Neural progenitor cell (in vitro differentiated cells): ENCODE data around the gene CLEC4E. TPM values are rescaled to one million over a fixed set of nuclear protein-coding genes. Genes with fewer than 3 reads are reported as not detected.

ENCODE experiments used
- DNase-seq: peaks from one replicate; pipeline ENCODE4 v3.0.0-alpha.2; 2016; ENCODE audit warnings: low spot score
- H2AFZ ChIP-seq: fragments of 200-600 bp; sonication (generic); replicated peaks from 2 replicates; pipeline ENCODE4 v1.6.1; 2016; ENCODE audit warnings: antibody characterized with exemption
- H3F3A ChIP-seq: fragments of 200-600 bp; sonication (generic); 2 replicates; pipeline ENCODE4 v1.6.1; 2016; ENCODE audit warnings: antibody characterized with exemption, low read depth
- H3K27ac ChIP-seq: fragments of 200-600 bp; sonication (generic); 2 replicates; pipeline ENCODE4 v1.5.1; 2016; ENCODE audit warnings: mild to moderate bottlenecking
- H3K27me3 ChIP-seq: fragments of 200-600 bp; sonication (generic); 2 replicates; pipeline ENCODE4 v1.6.1; 2016; ENCODE audit warnings: mild to moderate bottlenecking, moderate library complexity
- H3K36me3 ChIP-seq: fragments of 200-600 bp; sonication (generic); 2 replicates; pipeline ENCODE4 v1.5.1; 2016
- H3K4me1 ChIP-seq: fragments of 200-600 bp; sonication (generic); 2 replicates; pipeline ENCODE4 v1.6.1; 2016; ENCODE audit warnings: mixed run types
- H3K4me2 ChIP-seq: fragments of 200-600 bp; sonication (generic); 2 replicates; pipeline ENCODE4 v1.6.1; 2016
- H3K4me3 ChIP-seq: fragments of 200-600 bp; sonication (generic); 2 replicates; pipeline ENCODE4 v1.5.1; 2016
- H3K79me2 ChIP-seq: fragments of 200-600 bp; sonication (generic); 2 replicates; pipeline ENCODE4 v1.6.1; 2016; ENCODE audit warnings: low read depth
- H3K9ac ChIP-seq: fragments of 200-600 bp; sonication (generic); 2 replicates; pipeline ENCODE4 v1.6.1; 2016
- H3K9me3 ChIP-seq: fragments of 200-600 bp; sonication (generic); 2 replicates; pipeline ENCODE4 v1.5.1; 2016; ENCODE audit warnings: low read depth
- H4K20me1 ChIP-seq: fragments of 200-600 bp; sonication (generic); 2 replicates; pipeline ENCODE4 v1.6.1; 2016; ENCODE audit warnings: low read depth
- H3K27ac Mint-ChIP-seq: 3 replicates; pipeline ENCODE4 v1.8.0; 2021; ENCODE audit warnings: mixed read lengths
- H3K27me3 Mint-ChIP-seq: 2 replicates; pipeline ENCODE4 v1.8.0; 2022; ENCODE audit warnings: low read depth, mild to moderate bottlenecking, inconsistent platforms, moderate library complexity, mixed read lengths; ENCODE audit not compliant: insufficient read depth
- H3K36me3 Mint-ChIP-seq: 3 replicates; pipeline ENCODE4 v1.8.0; 2021; ENCODE audit warnings: mixed read lengths
- H3K4me1 Mint-ChIP-seq: 3 replicates; pipeline ENCODE4 v1.8.0; 2021; ENCODE audit warnings: mixed read lengths
- H3K4me3 Mint-ChIP-seq: 3 replicates; pipeline ENCODE4 v1.8.0; 2021; ENCODE audit warnings: mild to moderate bottlenecking, moderate library complexity, mixed read lengths
- H3K9me3 Mint-ChIP-seq: 3 replicates; pipeline ENCODE4 v1.8.0; 2020; ENCODE audit warnings: mixed read lengths
- EZH2 ChIP-seq: fragments of 200-600 bp; sonication (generic); IDR thresholded peaks from 2 replicates; pipeline ENCODE4 v1.6.1; 2017; ENCODE audit warnings: antibody characterized with exemption, mild to moderate bottlenecking, moderate library complexity
- EZH2phosphoT487 ChIP-seq: fragments of 200-600 bp; sonication (generic); IDR thresholded peaks from 2 replicates; pipeline ENCODE4 v1.6.1; 2017; ENCODE audit warnings: antibody characterized with exemption
- total RNA-seq: library from RNA; depleted of rRNA; stranded (reverse); fragments of >200 nt; gene quantifications from 2 replicates; pipeline ENCODE4 v1.2.3, GENCODE V29; 2015; ENCODE audit warnings: low replicate concordance
- TF ChIP-seq, protein P1 (sequence below): fragments of 200-600 bp; sonication (generic); IDR thresholded peaks from 2 replicates; pipeline ENCODE4 v1.5.1; 2017; ENCODE audit warnings: antibody characterized with exemption, mild to moderate bottlenecking

The CLEC4E gene
- total RNA-seq, 1 donor from 2014 or later: not detected

DNA sequence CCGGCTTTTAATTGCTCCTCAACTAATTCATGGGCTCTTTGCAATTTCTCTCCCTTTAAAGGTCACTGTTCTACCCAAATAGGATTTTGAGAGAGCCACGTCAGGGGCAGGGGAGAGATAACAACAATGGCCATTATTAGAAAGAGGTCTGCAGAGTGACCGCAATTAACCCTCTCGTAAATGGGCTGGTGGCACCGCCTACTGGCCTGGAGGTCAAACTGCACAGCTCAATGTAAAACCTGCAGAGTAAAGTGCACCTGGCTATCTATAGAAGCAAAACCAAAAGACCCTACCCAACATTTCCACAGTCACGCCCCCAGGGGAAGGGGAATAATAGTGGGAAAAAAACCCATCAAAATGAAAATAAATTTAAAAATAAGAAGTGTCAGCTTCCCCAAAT, 21.6 kb upstream of the CLEC4E start:
- no peak overlapping the region for H3K4me2 ChIP-seq
- H3K4me3 ChIP-seq: no peak overlapping the region
- H3K36me3 ChIP-seq: no peaks in the 10 kb centered on the region
- Mint-ChIP-seq H3K4me3 (no peak overlapping the region), H3K36me3 (no peaks in the 10 kb centered on the region), H3K27ac (no peak overlapping the region), H3K9me3 (peaks cover 29% of the 10 kb centered on the region), H3K27me3 (peaks cover 2% of the 10 kb centered on the region), H3K4me1 (peaks cover 2% of the 10 kb centered on the region)
- no peak overlapping the region for H3K27ac ChIP-seq
- H3K79me2 ChIP-seq: no peaks in the 10 kb centered on the region
- H3K9ac ChIP-seq: no peak overlapping the region
- no peak for TF ChIP-seq EZH2phosphoT487
- no peak for TF ChIP-seq EZH2
- TF ChIP-seq, protein P1, sequence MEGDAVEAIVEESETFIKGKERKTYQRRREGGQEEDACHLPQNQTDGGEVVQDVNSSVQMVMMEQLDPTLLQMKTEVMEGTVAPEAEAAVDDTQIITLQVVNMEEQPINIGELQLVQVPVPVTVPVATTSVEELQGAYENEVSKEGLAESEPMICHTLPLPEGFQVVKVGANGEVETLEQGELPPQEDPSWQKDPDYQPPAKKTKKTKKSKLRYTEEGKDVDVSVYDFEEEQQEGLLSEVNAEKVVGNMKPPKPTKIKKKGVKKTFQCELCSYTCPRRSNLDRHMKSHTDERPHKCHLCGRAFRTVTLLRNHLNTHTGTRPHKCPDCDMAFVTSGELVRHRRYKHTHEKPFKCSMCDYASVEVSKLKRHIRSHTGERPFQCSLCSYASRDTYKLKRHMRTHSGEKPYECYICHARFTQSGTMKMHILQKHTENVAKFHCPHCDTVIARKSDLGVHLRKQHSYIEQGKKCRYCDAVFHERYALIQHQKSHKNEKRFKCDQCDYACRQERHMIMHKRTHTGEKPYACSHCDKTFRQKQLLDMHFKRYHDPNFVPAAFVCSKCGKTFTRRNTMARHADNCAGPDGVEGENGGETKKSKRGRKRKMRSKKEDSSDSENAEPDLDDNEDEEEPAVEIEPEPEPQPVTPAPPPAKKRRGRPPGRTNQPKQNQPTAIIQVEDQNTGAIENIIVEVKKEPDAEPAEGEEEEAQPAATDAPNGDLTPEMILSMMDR: peak; percentile 32
- no peaks in the 10 kb centered on the region for H3K27me3 ChIP-seq
- H3K4me1 ChIP-seq: no peaks in the 10 kb centered on the region
- H2AFZ ChIP-seq: no peak overlapping the region
- H3F3A ChIP-seq: no peaks in the 10 kb centered on the region
- no peaks in the 10 kb centered on the region for H3K9me3 ChIP-seq
- H4K20me1 ChIP-seq: no peaks in the 10 kb centered on the region
- no peak for DNase-seq

DNA sequence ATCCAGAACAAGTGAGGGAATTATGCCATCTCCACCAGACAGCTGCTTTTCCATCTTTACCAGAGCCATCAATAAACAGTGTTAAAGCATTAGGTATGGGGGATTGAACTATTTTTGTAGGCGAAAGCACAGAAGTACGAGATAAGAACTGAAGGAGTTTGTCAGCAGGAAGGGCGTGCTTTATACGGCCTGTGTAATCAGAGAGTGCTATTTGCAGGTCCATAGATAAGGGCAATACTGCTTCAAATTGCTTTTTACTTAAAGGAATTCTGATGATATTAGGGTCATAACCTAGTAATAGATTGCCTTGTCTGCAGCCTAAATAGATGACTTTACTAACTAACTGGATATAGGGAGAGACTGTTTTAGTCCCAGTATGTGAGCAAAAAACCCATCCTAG, 20.3 kb upstream of the CLEC4E start:
- no peaks in the 10 kb centered on the region for H3F3A ChIP-seq
- DNase-seq: no peak
- H3K27me3 ChIP-seq: no peaks in the 10 kb centered on the region
- H3K4me3 ChIP-seq: no peak overlapping the region
- TF ChIP-seq EZH2 (no peak), EZH2phosphoT487 (no peak)
- TF ChIP-seq, protein P1: no peak
- Mint-ChIP-seq H3K4me3 (no peak overlapping the region), H3K36me3 (no peaks in the 10 kb centered on the region), H3K9me3 (peaks cover 23% of the 10 kb centered on the region), H3K27me3 (peaks cover 2% of the 10 kb centered on the region), H3K27ac (no peak overlapping the region), H3K4me1 (no peaks in the 10 kb centered on the region)
- no peak overlapping the region for H2AFZ ChIP-seq
- H3K79me2 ChIP-seq: no peaks in the 10 kb centered on the region
- no peaks in the 10 kb centered on the region for H4K20me1 ChIP-seq
- no peak overlapping the region for H3K4me2 ChIP-seq
- no peaks in the 10 kb centered on the region for H3K36me3 ChIP-seq
- no peak overlapping the region for H3K9ac ChIP-seq
- no peaks in the 10 kb centered on the region for H3K4me1 ChIP-seq
- no peak overlapping the region for H3K27ac ChIP-seq
- H3K9me3 ChIP-seq: no peaks in the 10 kb centered on the region

DNA sequence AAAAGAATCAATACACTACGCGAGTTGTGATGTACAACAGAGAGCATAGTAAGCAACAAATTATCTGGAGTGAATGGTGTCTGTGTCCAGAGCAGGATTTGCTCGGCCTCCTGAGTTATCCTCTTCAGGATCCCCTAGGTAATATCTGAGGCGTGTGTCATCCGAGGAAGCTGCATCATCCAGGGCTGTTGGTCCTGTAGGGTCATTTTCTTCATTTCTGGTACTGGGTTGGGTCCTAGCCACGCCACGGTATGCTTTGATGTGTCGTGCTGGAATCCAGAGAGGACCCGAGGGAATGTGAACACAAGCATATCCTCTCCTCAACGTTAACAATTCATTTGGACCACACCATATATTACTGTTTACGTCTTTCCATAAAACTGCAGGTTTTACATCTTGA, 19.0 kb upstream of the CLEC4E start:
- DNase-seq: no peak
- Mint-ChIP-seq H3K4me3 (no peak overlapping the region), H3K27me3 (peaks cover 2% of the 10 kb centered on the region), H3K36me3 (no peaks in the 10 kb centered on the region), H3K27ac (no peak overlapping the region), H3K9me3 (peaks cover 23% of the 10 kb centered on the region), H3K4me1 (no peaks in the 10 kb centered on the region)
- Histone ChIP-seq H3K36me3 (no peaks in the 10 kb centered on the region), H3F3A (no peaks in the 10 kb centered on the region), H3K79me2 (no peaks in the 10 kb centered on the region), H3K4me1 (no peaks in the 10 kb centered on the region), H3K4me2 (no peak overlapping the region), H3K9ac (no peak overlapping the region), H3K9me3 (no peaks in the 10 kb centered on the region), H3K4me3 (no peak overlapping the region), H4K20me1 (no peaks in the 10 kb centered on the region), H2AFZ (no peak overlapping the region), H3K27me3 (no peaks in the 10 kb centered on the region), H3K27ac (no peak overlapping the region)
- TF ChIP-seq, protein P1: no peak
- TF ChIP-seq EZH2: no peak
- no peak for TF ChIP-seq EZH2phosphoT487
